Left ventricle myocardium superior (tissue), 1 donor: ENCODE results near the gene SLC39A8. TPM values are rescaled to one million over a fixed set of nuclear protein-coding genes. Genes with fewer than 3 reads are reported as not detected.
"Not testable (repeated sequence)": the region's sequence is repeated elsewhere in the genome, so short reads cannot be mapped to it uniquely, and the experiment has no call there.

Experiments
- ATAC-seq: fragments of 200-7000 bp; cut with Tn5 transposase; one replicate; pipeline ENCODE4 v1.9.1; 2020; ENCODE audit warnings: mild to moderate bottlenecking, moderate library complexity
- DNase-seq: peaks from one replicate; pipeline ENCODE4 v3.0.0-alpha.2; 2020
- intact Hi-C: fragments of 100-400 bp; cut with micrococcal nuclease; formaldehyde crosslinking; loops from one replicate; pipeline ENCODE4 v1.11.0; 2022
- total RNA-seq: library from RNA; stranded (reverse); fragmentation: NEBNext Ultra II Directional; extraction: Animal tissue kit (Norgen Biotek cat#: 25700); gene quantifications from one replicate; pipeline ENCODE4 v1.2.1, GENCODE V29; 2021
- donor health status: DM: no; HTN: yes; CAD: no; lungs with severe emphysema.

The SLC39A8 gene
- total RNA-seq, 1 donor from 2014 or later, result 5.0 TPM

DNA sequence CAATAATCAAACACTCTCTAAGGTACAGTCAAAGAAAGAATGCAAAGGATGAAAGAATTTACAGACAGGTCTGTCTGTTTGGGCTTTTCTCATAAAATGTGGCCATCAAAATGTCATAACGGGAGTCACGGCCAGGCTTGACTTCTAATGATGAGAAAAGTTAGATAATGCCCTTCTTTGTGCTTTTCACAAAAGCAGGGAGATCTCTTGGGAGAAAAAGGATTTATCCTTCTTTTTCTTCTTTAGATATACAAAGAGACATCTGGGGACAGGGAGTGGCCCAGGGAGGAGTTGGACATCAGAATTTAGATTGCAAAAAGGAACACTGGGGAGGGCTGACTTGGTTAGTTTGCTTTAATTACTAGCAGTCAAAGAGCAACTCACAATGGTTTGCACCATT lies 93.1 kb downstream of the SLC39A8 start:
- intact Hi-C loops, result no loop called here
- DNase-seq (no peak), ATAC-seq (no peak)

DNA sequence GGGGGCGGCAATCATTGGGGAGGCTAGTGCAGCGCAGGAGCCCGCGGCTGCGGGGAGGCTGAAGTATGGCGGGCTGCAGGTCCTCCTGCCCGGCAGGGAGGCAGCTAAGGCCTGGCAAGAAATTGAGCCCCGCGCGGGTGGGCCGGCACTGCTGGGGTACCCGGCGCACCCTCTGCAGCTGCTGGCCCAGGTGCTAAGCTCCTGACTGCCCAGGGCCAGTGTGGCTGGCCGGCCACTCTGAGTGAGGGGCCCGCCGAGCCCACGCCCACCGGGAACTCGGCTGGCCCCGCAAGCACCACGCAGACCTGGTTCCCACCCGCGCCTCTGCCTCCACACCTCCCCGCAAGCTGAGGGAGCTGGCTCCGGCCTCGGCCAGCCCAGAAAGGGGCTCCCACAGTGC lies 94.9 kb downstream of the SLC39A8 start:
- no peak for ATAC-seq
- no peak for DNase-seq
- intact Hi-C loops, result no loop called here

DNA sequence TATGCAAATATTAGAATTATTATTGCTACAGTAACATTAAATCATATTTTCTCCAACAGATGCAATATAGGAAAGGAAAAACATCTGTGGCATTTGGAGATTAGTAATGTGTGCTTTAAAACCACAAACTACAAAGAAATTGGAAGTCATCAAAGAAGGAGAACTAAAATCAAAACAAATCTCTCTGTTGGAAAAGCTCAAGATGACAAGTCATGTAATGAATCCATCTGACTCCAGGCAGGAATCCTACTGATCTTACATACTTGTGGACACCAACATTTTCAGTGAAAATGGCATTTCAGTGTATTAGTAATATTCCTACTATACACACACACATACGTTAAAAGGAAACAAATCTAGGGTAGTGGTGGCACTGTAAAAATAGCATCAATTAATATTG lies 98.2 kb downstream of the SLC39A8 start:
- ATAC-seq (no peak), DNase-seq (no peak)
- intact Hi-C loops, result no loop called here

DNA sequence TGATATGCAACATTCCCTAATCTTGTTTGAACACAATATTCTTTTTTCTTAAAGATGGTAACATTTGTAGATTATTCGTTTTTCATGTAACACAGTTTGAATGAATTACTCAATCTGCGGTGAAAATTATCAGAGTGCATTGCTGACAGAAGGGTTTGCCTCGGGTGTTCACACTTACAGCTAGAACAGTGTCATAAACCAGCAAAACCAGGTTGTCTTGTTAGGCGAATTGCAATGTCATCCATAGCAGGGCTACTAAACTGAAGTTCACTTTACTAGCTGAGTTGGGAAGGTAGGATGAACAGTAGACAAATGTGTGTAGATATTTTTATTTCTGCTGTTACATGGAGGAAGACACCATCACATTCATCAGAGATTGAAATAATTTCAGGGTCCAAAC lies 98.9 kb downstream of the SLC39A8 start:
- no peak for ATAC-seq
- intact Hi-C loops, result no loop called here
- DNase-seq, result no peak

DNA sequence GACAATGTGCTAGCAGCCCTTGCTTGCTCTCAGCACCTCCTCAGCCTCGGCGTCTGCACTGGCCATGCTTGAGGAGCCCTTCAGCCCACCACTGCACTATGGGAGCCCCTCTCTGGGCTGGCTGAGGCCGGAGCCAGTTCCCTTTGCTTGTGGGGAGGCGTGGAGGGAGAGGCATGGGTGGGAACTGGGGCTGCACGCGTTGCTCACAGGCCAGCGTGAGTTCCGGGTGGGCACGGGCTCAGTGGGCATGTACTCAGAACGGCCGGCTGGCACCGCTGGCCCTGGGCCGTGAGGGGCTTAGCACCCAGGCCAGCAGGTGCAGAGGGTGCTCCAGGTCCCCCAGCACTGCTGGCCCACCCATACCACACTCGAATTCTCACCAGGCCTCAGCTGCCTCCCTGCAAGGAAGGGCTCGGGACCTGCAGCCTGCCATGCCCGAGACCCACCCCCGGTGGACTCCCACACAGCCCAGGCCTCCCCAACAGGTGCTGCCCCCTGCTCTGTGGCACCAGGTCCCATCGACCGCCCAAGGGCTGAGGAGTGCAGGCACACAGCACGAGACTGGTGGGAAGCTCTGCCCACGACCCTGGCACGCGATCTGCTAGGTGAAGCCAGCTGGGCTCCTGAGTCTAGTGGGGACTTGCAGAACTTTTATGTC lies 100.3 kb downstream of the SLC39A8 start:
- intact Hi-C loops, result no loop called here
- ATAC-seq, result no peak
- no peak for DNase-seq

DNA sequence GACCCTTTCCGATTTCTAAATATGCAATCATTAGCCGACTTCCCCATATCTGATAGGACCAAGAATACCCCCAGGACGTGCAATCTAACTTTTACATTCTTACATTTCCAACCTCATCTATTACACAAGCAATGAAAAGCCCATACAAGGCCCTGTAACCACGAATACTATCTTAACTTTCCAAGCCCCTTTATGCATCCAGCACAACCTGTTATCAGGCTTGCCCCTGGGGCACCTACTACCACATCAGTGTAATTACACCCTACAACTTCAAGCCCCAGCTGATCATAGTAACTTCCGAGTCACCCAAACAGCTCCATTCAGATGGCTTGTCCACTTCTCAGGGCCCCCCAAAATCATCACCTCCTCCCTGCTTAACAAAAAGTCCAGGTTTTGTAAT lies 102.0 kb downstream of the SLC39A8 start:
- intact Hi-C loops, DNase-seq, ATAC-seq: not testable (repeated sequence)

DNA sequence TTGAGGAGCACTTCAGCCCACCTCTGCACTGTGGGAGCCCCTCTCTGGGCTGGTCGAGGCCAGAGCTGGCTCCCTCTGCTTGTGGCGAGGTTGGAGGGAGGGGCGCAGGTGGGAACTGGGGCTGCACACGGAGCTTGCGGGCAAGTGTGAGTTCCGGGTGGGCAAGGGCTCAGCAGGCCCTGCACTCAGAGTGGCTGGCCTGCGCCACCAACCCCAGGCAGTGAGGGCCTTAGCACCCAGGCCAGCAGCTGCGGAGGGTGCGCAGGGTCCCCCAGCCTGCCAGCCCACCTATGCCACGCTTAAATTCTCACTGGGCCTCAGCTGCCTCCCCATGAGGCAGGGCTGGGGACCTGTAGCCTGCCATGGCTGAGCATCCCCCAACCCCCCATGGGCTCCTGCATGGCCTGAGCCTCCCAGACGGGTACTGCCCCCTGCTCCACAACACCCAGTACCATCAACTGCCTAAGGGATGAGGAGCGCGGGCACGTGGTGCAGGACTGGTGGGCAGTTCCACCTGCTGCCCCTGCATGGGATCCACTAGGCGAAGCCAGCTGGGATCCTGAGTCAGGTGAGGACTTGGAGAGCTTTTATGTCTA lies 110.9 kb downstream of the SLC39A8 start:
- ATAC-seq, result no peak
- intact Hi-C loops, result no loop called here
- no peak for DNase-seq

DNA sequence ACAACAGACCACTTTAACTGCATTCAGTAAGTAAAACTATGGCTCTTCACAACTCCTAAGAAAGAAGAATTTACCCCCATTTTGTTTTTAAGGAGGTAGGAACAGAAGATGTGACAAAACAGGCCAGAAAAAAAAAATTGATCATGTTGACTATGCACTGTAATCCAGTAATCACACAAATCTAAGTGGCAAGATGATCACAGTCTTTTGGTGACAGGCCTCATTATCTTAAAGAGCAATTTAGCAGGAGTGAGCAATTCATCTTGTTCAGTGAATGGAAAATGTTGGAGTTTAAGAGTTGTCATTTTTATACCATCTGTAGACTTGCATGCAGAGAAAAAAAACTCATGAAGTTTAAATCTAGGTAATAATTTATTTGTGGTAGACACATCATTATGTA lies 115.1 kb downstream of the SLC39A8 start:
- DNase-seq (no peak), ATAC-seq (no peak)
- intact Hi-C loops, result no loop called here

DNA sequence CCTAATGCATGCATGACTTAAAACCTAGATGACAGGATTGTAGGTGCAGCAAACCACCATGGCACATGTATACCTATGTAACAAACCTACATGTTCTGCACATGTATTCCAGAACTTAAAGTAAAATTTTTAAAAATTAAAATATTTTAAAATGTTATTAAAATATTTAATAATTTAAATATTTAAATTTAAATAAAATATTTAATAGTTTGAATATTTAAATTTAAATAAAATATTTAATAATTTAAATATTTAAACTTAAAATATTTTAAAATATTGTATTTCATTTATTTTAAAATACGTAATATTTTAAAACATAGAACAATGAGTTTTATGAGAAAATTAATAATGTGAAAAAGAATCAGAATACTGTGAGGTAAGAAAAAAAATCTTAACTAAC lies 117.9 kb downstream of the SLC39A8 start:
- intact Hi-C loops, result no loop called here
- DNase-seq, result no peak
- ATAC-seq, result no peak

DNA sequence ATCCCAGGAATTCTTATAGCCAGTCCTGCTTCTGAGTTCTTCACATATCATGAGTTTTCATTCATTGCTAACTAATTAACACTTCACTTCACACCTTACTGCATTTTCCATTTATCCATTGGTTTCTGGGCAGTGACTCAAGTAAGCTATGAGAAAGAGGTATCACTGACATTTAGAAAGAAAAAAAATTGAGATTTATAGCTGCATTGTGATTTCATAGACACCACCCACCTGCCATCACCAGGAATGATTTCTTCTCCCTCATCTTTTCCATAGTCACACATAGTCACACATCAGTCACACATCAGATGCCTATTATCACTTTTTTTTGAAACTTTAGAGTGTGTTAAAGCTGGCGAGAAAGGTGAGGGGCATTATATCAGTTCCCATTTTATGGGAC lies 121.8 kb downstream of the SLC39A8 start:
- ATAC-seq, result no peak

DNA sequence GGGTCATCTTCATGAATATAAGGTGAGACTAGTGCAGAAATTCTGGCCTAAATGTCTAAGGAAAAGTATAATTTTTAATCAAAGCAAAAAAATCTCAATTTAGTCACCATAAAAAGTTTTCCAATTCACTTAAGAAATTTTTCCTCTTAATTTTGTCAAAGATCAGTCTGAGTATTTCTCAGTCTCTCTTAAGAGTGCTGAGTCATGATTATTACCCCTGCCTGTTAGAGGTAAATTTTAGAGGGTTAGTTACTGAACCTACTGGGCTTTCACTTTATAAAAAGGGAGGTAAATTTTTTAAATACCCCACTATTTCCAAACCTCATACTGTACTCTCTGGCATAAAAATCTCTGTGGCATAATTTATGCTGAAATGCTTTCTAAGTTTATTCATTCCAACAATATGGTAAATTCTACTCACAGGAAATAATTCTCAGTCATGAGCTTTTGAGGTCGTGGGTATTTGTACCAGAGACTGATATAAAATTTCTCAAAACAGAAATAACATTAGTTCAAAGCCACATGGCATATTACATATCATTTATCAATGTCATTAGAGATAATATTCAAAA lies 122.4 kb downstream of the SLC39A8 start:
- DNase-seq, result no peak
- ATAC-seq, result no peak
- intact Hi-C loops, result no loop called here

More for the DNA sequence above, 121.8 kb downstream of the SLC39A8 start:
- intact Hi-C loops, result no loop called here
- DNase-seq, result no peak

DNA sequence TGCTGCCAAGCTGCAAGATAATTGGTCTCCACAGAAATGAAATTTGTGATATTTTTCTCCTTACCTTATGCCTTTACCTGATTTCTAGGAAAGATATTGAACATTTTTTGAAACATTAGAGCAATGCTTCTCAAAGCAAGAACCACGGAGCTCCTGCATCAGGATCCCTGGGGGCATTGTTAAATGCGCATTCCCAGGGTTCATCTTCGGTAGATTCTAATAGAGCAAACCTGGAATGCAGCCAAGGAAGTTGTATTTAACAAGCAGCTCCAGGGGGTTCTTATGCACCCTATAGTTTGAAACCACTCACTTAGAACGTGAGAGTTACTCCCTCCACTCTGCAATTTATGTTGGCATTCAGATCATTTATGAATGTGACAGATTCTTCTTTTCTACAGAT lies 126.2 kb downstream of the SLC39A8 start:
- intact Hi-C loops, result no loop called here
- ATAC-seq, result no peak
- DNase-seq, result no peak

DNA sequence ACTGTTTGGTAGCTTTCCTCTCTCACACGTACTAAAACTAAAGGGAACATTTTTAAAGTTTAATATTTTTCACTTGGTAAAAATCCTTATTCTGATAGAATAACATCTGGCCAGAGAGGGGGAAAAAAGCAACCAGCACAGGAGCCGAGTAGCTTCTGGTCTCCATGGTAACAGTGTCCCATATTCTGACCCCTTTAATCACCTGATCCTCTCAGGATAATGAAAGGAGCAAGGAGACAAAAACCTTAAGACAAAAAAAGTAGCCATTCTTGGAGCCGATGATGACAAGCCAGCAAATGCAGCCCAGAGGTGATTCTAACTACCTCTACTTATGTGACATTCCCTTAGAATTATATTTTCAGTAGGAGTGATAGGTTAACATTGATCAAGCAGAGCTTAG lies 126.6 kb downstream of the SLC39A8 start:
- DNase-seq (no peak), ATAC-seq (no peak)
- intact Hi-C loops, result no loop called here

DNA sequence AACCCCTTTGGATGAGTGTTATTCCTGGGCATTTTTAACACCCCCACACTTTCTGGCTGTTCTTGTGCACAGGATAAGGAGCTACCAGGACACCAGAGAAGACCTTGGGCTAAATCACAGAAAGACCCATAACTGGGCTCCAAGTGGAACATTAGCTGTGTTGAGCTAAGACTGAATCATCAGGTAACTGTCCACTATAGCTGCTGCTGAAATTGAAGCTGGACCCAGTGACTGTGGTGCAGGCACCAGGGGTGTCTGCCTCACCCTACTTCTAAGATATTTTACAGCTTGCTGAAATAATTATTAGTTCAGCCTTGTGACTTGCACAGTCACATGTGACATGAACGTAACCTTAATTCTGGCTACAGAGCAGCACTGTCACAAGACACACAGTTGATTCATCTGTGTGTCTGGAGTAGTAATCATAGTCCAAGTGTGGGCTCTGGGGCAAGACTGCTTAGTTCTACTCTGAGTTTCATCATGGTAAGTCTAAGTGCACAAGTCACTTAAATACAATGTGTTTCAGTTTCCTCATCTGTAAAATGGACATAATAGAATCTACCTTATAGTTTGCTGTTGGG lies 127.4 kb downstream of the SLC39A8 start:
- DNase-seq, result no peak
- no peak for ATAC-seq
- intact Hi-C loops, result no loop called here

DNA sequence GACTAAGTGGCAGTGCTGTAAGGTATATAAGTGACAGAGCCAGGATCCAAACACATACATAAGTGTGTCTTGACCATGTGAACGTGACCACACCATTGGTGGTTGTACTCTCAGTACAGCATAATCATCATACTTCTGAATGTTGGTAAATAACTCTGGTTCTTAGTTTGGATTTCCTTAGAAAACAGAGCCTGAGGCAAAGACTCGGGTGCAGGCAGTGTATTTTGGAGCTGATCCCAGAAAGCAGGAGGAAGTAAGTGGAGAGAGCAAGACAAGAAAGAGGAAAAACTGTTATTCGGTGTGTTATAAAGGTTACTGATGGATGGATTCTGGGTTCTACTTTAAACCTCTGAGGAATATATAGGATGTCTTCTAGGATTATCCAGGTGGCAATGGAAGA lies 127.9 kb downstream of the SLC39A8 start:
- ATAC-seq, result no peak
- intact Hi-C loops, result no loop called here

DNA sequence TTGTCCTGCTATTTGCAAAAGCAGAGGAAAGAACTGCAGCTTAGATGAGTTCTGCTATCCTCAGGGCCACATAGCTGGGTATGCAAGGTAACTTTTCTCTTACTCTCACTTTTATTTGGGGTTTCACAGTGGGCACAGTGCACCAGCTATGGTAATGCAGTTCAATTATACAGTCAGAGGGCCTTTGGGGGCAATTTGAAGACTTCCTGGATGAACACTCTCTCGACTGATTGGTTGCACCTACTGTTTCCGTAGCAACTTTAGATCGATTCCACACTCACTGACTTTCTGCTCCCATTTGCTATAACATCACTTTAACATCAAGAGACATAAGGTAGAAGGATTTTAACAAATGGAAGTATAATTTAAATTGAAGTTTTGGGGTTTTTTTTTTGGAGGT lies 128.6 kb downstream of the SLC39A8 start:
- no peak for DNase-seq
- no peak for ATAC-seq
- intact Hi-C loops, result no loop called here

More for the DNA sequence above, 127.9 kb downstream of the SLC39A8 start:
- DNase-seq, result no peak

DNA sequence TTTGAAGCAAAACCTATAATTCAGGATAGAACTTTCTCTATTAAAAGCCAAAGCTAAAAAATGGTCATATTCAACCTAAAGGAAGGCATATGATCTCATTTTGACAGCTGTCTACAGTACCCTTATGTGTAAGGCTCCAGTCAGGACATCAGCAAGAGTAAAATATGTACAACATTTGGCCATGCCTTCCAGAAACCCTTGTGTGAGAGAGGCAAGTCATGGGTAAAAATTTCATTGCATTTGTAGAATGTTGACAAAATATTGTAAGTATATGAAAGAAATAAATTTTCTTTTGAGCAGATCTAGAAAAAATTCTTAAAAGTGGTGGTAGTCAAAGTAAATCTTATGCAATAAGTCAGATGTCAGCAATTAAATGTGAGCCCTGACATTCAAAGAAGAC lies 132.3 kb downstream of the SLC39A8 start:
- DNase-seq, result no peak
- ATAC-seq, result no peak
- intact Hi-C loops, result no loop called here
